ENCODE data around the gene LHFPL6.

LHFPL6 gene

GRCh38 chr13:39381456-39381855, 221.5 kb downstream of the LHFPL6 start:
- no peak for DNase-seq (ENCODE audit: low read depth)

- DNase-seq (ENCODE audit: low read depth), result no peak
Observed at GRCh38 chr13:39379667-39380655, 223.0 kb downstream of the LHFPL6 start.

- DNase-seq (ENCODE audit: low read depth), result no peak
Observed at GRCh38 chr13:39379118-39379517, 223.9 kb downstream of the LHFPL6 start.

GRCh38 chr13:39378306-39378705, 224.7 kb downstream of the LHFPL6 start:
- no peak for DNase-seq (ENCODE audit: low read depth)

GRCh38 chr13:39377699-39378098, 225.3 kb downstream of the LHFPL6 start:
- no peak for DNase-seq (ENCODE audit: low read depth)

- no peak for DNase-seq (ENCODE audit: low read depth)
Observed at GRCh38 chr13:39376076-39376475, 226.9 kb downstream of the LHFPL6 start.

- DNase-seq (ENCODE audit: low read depth), result no peak
Observed at GRCh38 chr13:39375601-39376000, 227.4 kb downstream of the LHFPL6 start.

GRCh38 chr13:39374741-39375189, 228.2 kb downstream of the LHFPL6 start:
- DNase-seq (ENCODE audit: low read depth), result no peak

GRCh38 chr13:39373145-39373544, 229.8 kb downstream of the LHFPL6 start:
- DNase-seq (ENCODE audit: low read depth), result no peak

- no peak for DNase-seq (ENCODE audit: low read depth)
Observed at GRCh38 chr13:39371706-39372105, 231.3 kb downstream of the LHFPL6 start.

- no peak for DNase-seq (ENCODE audit: low read depth)
Observed at GRCh38 chr13:39370554-39370953, 232.4 kb downstream of the LHFPL6 start.

GRCh38 chr13:39370048-39370447, 232.9 kb downstream of the LHFPL6 start:
- DNase-seq (ENCODE audit: low read depth), result no peak

GRCh38 chr13:39369161-39369890, 233.7 kb downstream of the LHFPL6 start:
- no peak for DNase-seq (ENCODE audit: low read depth)

GRCh38 chr13:39365879-39366278, 237.1 kb downstream of the LHFPL6 start:
- DNase-seq (ENCODE audit: low read depth), result no peak

GRCh38 chr13:39364947-39365468, 238.0 kb downstream of the LHFPL6 start:
- DNase-seq (ENCODE audit: low read depth), result peak; percentile 25

- DNase-seq (ENCODE audit: low read depth), result no peak
Observed at GRCh38 chr13:39363382-39363772, 239.6 kb downstream of the LHFPL6 start.

- peak; percentile 28 for DNase-seq (ENCODE audit: low read depth)
Observed at GRCh38 chr13:39362652-39363381, 240.2 kb downstream of the LHFPL6 start.

GRCh38 chr13:39353988-39354387, 249.0 kb downstream of the LHFPL6 start:
- DNase-seq (ENCODE audit: low read depth), result peak; percentile 10

- no peak for DNase-seq (ENCODE audit: low read depth)
Observed at GRCh38 chr13:39350461-39350881, 252.5 kb downstream of the LHFPL6 start.

GRCh38 chr13:39349391-39349960, 253.5 kb downstream of the LHFPL6 start:
- DNase-seq (ENCODE audit: low read depth), result no peak
